ENCODE data around the gene ACYP2.

Gene ACYP2

DNA sequence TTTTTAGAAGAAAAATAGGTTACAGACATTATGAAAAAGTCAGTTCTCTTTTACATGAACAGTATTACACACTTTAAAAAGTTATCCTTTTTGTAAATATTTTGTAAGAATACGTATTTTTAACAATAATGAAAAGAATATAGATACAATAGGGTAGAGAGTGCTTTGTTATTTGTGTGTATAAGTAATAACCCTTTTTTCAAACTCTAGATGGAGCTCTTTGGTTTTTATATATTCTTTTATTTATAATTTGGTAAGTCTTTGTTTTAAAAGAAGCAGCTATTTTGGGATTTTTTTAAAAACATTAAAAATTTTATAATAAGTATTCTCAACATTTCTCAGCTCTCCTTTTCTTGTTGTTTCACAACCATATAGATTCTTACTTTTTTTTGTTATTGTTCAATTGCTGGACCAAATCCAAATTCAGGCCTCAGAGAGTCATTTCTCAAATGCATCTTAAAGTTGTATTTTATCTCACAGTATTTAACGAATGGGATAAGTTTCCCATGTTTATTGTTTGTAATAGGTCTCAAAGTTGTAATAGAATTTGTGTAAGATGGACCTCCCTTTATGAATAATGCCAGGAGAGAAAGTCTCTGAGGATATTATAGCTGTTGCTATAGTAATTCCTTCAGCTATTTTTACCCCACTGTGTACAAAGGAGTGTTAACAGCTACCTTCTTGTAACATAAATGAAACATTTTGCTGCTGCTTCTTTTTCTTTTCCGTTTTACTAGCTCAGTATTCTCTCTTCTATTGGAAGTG lies 46.4 kb downstream of the ACYP2 start:
- DNase-seq: no peak

DNA sequence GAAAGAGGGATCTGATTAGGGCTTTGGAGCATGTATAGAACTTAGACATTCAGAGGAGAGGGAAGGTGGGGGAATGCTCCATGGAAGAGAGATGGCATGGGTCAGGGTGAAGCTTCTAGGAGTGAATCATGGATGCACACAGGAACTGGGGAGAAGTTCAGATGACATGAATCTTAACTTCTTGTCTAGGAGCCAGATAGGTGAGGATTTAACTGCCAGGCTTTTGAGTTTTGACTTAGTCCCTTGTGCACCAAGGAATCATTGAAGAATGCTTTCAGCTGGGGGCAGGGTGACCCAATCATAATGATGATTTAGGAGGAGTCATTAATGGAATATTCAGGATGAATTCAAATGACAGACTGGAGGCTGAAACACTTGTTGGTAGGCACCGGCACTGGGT lies 48.7 kb downstream of the ACYP2 start:
- no peak for DNase-seq

DNA sequence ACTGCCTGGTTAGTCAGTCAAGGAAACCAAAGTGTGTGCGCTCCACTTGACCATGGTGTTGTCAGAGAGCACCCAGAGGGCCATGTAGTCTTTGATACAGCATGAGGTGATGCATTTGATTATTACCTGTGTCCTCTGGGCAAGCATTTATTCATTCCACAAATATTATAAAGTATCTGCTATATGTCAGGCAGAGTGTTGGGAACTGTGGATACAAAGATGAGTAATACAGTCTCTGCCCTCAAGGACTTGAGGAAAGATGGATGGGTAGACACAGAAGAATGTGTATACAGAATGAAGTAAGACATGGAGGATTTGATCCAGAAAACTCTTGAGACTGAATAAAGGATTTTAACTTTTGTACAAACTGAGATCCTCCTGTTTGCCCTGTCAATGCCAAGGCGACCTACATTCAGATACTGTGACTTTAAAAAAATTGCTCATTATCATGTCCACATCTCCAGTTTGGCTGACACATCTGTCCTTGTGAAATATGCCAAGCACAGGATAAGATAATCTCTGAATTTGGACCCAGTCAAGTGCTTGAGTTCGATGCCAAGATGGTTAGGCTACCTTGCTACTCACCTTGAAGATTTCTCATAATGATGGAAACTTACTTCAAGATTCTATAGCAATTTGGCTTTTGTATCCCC lies 50.8 kb downstream of the ACYP2 start:
- DNase-seq: no peak

DNA sequence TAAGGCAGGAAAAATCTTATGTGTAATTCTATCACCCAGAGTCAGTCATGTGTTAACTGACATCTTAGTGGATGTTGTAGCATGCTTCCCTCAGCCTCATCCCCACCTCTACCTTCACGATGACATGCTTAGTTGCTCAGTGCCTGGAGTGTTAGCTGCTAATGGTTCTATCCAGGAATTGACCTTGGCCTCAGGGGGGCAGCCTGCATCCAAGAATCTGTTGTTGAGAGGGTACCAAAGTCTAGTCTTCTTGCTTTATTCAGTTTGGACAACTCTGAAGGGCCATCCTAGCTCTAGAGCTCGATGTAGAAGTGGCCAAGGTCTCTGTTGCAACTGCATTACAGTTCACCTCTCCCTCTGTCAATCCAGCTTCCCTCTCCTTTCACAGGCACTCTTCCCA lies 61.2 kb downstream of the ACYP2 start:
- DNase-seq: no peak

DNA sequence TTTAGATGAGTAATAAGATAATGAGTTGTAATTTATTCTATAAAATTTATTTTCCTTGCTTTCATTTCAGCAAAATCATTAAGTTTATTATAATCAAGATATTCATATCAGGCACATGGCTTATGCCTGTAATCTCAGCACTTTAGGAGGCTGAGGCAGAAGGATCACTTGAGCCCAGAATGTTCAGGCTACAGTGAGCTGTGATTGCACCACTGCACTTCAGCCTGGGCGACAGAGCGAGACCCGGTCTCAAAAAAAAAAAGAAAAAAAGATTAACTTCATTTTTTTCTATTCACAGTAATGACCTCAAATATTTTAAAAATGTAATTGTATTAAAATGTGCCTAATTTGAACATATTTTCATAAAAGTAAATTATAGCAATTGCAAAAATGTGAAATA lies 67.9 kb downstream of the ACYP2 start:
- DNase-seq: no peak

DNA sequence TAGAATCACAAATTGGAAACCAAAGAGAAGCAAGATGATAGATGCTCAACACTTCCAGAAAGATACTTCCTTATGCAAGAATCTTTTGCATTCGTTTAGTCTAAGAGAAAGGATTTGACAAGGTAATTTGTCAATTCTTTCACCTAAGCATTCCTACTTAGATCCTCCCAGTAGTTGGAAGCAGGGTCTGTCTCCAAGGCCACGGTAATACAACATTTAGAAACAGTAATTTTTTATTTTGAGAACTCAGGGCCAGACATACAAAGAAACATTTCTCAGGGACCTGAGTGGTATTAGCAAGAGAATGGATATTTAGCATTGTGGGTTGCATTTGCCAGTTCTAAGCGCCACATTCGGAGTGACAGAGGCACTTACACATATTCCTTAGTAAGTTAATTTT lies 68.6 kb downstream of the ACYP2 start:
- DNase-seq: no peak

DNA sequence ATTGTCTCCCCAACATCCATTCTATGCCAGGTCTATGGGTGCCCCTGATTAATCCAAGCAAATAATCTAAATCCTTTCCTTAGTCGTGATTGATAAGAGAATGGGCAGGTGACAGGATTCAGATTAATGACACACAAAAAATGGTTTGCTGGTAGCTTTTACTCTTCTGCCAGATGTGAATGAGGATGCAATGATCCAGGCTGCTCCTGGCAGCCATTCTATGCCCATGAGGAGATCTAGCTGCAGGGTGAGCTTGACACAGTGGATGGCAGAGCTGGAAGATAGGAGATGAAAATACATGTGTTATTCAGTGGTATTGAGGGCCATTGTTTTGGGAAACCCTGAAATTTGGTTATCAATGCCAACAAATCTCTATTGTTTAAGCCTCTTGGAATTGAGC lies 69.7 kb downstream of the ACYP2 start:
- DNase-seq: no peak

DNA sequence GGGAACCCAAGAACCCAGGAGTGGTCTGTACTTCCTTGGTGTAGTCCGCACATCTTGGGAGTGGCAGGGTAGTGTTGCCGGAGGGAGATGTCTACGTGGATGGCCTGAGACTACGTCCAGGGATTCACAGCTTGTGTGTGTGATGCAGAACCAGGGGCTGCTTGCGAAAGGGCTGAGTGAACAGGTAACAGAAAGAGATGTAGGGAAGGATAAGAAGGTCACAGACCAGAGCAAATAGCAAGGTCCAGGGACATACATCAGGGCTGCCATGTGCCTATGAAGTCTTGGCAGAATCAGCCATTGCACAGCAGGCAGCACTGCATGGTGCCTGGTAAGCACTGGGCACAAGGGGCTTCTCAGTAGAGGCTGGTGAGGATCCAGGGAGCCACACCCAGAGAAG lies 71.9 kb downstream of the ACYP2 start:
- no peak for DNase-seq

DNA sequence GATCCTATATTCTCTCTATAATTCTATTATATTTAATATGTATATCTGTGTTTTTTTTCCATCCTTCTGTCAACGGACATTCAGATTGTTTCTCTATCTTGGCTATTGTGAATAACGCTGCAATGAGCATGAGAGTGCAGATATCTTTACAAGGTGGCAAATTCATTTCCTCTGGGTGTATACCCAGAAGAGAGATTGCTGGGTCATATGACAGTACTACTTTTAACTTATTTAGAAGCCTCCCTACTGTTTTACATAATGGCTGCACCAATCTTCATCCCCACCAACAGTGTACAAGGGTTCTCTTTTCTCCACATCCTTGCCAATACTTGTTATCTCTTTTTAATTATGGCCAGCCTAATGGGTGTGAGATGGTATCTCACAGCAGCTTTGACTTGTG lies 74.1 kb downstream of the ACYP2 start:
- DNase-seq: no peak

DNA sequence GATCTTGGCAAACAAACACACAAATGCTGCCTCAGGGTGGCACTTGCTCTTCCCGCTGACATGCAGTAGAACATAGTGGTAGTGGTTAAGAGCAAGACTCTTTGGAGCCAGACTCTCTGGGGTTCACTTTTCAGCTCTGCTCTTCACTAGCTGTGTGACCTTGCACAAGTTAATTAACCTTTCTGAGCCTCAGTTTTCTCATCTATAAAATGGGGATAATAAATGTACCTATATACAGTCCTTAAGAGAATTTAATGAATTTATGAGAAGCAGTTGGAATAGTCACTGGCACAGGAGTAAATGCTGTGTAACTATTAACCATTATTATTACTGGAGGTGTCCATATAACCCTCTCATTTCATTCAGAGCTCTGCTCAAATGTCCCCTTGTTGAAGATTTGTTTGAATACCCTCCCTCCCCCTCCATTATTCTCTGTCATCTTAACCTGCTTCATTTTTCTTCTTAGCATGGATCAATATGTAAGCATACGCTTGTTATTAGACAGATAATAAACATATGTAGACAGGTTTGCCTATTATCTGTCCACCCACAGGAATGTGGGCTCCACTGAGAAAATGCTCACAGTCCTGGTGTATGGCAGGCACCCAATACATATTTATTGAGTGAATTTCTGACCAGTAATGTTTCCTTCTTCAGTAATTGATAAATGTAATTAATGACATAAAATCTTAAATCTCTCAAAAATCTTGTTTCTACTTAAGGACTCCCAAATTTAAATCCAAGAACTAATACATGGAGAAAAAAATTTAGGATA lies 76.1 kb downstream of the ACYP2 start:
- no peak for DNase-seq

DNA sequence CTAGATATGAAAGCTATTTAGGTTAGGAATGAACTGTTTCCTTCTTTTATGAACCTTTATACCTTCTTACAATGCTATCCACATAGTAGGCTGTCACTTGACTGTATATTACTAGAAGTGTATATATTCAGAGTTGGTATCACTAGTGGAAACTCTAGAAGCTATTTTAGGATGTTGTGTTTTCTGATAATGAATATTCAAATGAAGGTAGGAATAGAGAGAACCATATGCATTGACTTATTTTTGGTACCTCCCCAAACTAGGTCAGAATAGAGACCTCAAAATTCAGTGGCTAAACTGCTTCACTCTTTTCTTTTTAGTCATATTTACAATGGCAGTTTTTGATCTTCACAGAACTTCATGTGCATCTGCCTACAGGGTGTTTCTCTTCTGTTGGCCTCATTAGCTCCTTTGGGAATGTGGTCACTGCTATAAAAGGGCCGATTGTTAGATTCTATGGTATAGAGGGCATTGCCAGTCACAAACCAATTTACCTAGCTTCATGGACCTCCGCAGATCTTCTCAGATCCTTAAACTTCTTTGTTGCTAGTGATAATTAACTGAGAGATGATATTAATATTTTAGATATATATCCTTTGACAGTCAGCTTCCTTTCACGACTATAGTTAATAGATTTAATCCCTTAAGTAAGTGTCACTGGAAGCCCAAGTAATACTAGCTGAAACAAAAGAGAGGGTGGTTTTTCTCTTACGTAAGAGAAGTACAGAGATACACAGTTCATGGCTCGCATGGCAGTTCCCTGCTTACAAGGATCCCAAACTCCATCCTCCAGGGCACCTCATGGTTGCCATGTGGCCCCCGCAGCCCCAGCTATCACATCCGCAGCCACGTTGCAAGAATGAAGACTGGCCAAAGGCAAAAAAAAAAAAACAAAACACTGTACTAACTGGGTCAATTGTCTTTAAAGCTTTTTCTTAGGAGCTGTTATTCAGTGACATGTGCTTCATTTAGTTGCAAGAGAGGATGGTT lies 79.6 kb downstream of the ACYP2 start:
- DNase-seq: no peak

DNA sequence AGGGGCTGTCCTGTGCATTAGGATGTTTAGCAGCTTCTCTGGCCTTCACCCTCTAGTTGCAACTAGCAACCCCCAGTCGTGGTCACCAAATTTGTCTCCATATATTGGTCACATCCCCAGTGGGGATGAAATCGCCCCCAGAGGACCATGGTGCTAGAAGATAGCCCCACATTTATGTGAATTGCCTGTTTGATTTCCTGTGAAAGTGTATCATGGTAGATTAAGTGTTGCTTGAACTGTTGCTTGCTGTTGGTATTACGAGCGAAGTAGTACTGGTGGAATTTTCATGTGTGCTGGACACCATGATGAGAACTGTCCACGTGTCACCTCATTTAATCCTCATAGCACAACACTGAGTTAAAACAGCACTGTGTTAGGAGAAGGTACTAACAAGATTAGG lies 81.2 kb downstream of the ACYP2 start:
- no peak for DNase-seq

DNA sequence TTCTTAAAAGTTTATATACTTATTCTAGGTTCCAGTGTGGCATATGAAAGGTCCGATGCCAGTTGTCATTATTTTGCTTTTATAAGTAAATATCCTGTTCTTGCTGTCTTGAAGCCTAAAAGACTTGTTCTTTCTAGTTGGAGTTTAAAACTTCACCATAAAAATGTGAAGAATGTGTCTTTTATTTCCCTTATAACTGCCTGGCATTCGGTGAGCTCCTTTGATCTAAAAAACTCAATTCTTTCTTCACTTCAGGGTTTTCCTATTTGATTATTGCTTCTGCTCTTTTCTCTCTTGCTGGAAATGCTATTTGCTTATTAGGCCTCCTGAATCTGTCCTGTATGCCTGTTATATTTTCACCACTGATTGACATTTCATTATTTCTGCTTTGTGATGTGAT lies 89.1 kb downstream of the ACYP2 start:
- no peak for DNase-seq

DNA sequence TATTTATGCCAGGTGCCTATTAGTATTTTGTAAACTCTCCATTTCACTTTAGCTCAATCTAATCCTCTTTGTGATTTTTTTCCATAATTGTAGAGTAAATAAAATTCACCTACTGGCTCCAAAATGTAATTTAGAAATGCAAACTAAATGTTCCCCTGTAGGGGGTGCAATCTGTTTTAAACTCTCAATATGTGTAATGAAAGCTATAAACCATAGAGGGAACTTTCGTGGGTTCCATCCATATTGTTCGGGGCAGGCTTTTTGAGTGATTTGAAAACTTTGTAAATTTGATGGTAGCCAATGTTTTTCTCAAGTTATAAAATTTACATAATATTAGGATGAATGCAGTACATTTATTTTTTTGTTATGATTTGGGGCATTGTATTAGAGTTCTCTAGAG lies 91.2 kb downstream of the ACYP2 start:
- no peak for DNase-seq

DNA sequence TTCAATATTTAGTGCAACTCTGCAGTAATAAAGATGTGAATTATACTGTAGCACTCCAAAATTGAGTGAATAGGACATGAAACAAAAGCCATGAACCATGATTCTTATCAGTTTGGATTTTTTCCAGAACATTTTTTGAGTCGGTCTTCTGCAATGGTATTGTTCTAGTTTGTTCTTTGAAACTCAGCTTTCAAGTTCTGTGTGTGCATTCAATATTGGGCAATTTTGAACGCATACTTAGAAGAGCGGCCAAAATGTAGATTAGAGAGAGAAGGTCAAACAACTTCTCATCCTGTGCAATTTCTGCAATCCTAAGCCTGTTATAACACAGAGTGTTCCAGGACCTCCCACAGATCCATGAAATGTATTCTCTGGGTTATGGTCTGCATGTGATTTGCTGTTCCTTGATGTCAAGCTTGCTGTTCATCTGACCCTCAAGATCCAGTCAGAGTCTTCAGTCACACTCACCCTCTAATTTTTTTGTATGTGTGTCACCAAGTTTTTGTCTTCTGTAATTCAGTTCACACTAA lies 92.3 kb downstream of the ACYP2 start:
- DNase-seq: no peak

DNA sequence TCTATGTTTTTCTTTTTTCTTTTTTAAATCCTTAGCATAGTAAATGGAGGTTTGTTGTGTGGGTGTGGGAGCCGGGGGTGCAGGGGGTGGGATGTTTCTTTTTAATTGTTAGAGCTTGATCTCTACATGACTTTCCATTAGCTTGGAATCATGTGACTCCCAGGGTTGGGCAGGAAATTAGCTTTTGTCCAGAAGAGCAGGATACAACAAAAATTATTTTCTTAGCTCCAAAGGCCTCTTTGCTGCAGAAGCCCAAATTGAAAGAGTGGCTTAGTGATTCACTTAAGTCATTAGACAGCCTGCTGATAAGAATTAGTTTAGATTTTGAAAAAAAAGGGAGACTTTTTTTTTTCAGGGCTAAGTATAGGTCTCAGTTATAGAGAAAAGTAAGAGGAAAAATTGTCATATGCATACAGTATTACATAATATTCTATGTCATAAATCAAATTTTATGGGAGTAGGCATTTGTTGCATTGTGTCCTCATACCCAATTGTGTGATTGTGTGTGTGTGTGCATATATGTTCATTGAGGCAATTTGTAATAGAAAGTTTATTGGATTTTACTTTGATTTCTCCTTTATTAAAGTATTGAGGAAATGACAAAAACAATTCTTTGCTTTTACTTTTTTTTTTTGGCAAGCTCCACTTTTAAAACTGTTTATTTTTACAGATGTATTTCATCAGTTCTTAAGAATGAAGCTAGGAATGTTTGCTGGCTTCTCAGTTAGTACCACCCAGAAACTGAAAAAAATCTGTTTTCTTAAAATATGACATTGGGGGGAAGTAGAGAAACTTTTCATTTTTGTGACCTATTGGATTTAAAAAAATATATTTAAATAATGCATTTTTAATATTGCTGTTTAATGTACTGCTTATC lies 93.2 kb downstream of the ACYP2 start:
- no peak for DNase-seq

DNA sequence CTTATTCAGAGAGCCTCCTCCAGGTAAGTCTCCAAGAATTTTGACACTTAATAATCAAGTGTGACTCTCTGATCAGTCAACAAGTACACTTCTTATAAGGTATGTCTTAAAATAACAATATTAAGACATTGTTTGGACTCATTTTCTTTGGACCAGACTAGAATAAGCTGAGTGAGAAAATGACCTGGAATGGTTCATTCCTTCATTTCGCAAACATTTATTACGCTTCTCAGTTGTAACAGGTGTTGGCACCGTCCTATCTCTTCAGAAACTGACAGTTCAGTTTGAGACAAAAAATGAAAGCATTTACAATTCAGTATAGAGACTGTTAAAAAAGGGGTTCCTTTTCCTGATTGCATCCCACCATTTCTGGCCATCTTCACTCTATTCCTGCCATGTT lies 94.0 kb downstream of the ACYP2 start:
- no peak for DNase-seq

DNA sequence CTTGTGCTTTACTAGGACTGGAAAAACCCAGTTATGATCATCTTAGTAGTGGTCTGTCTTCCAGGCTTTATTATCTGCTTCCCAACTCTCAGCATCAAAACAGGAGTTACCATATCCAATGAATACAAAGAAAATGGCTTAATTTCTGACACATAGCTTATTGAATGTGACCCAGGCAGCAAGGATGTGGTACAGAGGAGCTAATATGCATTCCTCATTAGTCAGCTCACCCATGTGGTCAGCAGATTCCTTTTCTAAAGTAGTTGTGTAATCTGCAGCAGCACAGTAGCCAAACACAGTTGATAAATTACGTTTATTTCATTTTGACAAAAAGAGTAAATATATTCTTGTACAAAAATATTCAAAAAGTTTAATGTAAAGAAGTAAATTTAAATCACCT lies 97.0 kb downstream of the ACYP2 start:
- DNase-seq: no peak

DNA sequence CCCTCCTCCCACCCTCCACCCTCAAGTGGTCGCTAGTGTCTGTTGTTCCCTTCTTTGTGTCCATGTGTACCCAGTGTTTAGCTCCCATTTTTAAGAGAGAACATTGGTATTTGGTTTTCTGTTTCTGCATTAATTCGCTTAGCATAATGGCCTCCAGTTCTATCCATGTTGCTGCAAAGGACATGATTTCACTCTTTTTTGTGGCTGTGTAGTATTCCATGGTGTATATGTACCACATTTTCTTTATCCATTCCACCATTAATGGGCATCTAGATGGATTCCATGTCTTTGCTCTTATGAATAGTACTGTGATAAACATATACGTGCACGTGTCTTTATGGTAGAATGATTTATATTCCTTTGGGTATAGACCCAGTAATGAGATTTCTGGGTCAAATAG lies 97.7 kb downstream of the ACYP2 start:
- no peak for DNase-seq

DNA sequence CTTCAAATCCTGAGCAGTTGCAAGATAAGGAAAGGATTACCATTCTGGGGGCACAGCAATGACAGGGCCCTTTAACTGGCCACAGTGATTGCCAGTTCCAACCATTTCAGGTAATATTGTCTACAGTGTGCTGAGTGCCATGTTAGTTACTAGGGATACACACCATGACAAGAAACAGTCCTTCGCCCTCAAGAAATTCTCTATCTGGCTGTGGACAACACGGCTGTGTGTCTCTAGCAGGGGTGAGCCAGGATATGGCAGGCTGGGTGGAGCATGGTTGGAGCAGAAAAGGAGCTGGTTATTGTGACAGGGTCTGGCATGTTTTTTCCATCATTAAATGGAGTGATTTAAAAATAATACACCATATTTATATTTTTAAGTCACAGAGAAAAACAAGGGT lies 109.6 kb downstream of the ACYP2 start:
- DNase-seq: no peak

DNA sequence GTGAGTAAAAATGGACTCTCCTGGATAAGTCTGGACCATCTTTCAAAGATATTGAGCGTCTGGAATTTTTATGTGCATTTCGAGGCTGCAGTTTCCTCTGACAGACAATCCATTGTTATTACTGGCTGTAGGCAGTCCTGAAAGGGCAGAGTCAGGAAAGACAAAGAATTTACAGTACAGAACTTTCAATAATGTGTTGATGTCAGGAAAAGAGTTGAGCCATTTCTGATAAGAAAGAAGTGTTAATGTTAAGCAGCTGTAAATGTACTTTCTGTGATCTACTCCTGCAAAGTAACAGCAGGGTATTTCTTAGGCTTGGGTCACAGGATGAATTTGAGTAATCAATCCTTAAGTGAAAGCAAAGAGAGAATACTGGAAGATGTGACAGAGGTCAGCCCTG lies 110.8 kb downstream of the ACYP2 start:
- DNase-seq: no peak

DNA sequence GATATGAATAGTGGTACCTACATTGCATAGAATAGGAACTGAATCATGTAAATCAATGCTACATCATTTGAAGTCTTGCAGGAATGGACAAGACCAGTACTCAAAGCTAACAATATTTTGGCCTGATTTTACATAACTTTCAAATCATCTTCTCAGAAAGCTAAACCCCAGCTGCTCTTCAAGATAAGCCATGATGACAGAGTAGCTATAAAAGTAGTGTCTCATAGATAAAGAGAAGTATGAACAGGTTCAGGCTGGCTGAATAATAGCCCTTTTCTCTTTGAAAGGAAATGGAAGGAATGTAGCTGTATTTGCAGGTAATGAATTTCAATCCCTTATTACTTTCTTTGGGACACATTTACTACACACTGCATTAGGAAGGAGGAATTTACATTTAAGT lies 112.4 kb downstream of the ACYP2 start:
- DNase-seq: no peak
